ENCODE measurements around the gene SNRPB2.

Gene SNRPB2

DNA sequence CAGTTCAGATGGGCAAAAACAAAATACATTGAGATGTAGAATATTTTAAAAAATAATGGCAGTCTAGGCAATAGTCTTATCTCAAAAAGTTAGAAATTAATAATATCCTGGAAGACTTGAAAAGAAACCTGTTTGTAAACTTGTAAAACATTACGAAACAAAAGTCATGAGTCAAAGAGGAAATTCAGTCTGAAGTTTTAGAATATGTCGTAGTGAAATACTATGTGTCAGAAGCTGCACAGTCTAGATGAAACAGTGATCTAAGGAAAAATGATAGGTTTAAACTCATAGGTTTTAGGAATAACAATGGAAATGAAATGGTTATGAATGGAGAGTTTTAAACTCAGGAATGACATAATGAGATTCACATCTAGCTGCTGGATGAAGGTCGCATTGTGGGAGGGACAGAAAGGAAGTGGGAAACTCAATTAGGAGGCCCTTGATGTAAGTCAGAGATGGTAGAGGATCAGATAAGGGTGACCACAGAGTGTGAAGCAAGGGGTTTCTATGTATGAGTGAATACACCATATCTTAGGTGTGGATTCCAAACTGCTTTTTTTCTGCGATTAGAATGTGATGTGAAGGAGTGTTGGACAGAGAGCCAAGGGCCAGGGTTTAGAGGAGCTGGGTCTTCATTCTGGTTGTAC, 2.8 kb downstream of the SNRPB2 start:
- peak; percentile 46 for DNase-seq (ENCODE audit: low spot score)

DNA sequence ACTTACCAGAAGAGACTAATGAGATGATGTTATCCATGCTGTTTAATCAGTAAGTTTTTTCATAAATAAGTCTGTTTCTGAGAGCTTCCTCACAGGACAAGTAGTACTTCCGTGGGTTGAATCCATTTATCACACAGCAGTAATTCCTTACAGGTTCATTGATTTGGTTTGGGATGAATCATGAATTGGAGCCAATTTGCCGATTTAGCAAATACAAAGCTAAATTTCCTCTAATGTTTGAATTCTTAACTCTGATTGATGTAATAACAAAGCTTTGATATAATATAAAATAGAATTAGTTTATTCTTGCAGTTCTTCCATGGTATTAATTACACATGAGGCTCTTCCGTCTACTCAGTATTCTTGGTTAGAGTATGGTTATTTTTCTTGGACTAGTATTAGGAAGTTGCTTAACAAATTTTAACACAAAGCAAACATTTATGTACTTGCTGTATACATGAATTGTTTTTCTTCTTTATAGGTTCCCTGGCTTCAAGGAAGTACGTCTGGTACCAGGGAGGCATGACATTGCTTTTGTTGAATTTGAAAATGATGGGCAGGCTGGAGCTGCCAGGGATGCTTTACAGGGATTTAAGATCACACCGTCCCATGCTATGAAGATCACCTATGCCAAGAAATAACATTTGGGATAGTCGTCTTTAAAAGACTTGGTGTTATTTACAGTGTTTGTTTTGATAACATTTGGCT, 10.7 kb downstream of the SNRPB2 start:
- DNase-seq (ENCODE audit: low spot score): no peak

DNA sequence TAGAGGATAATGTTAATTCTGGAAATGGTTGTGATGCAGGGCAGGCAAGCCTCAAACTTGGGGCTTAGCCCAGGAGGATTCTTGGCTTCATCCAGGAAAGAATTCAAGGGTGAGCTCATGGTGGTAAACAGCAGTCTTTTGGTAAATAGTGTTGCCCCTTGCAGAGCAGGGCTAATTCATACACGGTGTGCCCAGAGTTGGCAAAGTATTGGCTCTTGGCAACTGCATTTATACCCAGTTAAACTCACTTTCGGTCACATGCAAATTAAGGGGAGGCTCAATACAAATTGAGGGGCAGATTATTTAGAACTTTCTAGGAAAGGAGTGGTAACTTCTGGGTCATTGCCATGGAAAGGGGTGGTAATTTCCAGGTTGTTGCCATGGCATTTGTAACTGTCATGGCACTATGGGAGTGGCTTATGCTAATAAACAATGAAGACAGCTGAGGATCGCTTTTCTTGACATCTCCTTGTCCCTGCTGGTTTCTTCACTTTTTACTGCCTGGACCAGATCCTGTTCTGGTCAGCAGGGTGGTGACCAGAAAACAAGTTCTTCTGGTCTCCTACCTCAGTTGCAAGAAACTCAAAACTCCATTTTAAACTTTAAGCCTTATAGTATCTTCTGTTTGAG, 14.5 kb downstream of the SNRPB2 start:
- DNase-seq (ENCODE audit: low spot score): no peak

DNA sequence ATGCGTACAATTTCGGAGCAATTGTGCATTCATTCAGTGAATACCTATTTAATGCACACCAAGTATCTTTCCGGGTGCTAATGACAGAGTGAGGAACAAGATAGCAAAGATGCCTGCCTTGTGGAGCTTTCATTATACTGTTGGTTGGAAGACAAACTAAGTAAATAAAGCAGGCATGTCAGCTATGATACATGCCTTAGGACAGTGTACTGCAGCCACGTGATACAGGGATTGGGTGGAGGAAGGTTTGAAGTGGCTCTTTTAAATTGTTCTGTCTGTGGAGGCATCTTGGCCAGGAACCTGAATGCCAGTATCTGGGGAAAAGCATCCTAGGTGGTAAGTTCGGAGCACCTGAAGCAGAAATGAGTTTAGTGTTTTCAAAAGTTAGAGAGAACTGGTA, 15.4 kb downstream of the SNRPB2 start:
- DNase-seq (ENCODE audit: low spot score): no peak

DNA sequence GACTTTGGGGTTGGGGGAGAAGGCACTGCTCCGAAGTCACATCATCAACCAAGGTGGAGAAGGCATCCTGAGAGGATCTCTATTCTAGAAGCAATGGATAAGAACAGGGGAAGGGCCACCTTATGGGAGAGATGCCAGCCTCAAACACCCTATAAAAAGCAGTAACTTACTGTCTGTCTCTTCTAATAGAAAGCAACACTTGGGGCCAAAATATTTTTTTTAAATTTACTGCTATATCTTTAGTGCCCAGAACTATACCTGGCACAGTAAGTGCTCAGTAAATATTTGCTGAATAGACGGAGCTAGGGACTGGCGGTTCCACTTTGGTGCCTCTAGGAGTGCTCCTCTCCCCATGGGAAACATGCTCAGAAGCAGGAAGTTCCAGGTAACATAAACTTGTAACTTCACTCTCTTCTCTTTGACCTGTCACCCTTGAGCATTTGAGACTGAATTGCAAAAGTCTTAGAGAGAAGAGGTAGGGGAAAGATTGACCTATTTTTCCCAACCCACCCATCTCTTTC, 17.5 kb downstream of the SNRPB2 start:
- no peak for DNase-seq (ENCODE audit: low spot score)

DNA sequence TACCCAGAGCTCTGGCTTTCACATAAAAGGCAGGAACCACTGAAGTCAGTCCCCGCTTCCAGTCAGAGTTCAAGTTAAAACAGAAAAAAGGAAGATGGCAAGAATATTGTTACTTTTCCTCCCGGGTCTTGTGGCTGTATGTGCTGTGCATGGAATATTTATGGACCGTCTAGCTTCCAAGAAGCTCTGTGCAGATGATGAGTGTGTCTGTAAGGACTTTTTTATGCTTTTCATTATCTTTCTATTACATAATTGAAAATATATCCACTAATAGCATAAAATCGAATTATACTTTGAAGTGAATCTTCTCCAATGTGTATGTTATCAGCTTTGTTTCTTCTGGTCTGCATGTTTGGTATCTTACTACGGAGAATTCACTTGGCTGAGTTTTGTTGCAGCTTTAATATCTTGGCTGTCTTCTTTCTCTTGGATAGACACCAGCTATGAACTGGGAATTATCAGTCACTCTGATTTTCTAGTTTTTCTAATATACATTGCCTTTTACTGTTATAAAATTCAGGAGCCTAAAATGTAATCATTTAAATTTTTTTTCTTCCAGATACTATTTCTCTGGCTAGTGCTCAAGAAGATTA, 18.6 kb downstream of the SNRPB2 start, which contains the start of gene OTOR:
OTOR (plus strand) TSS at position 51 of the 593 bp plus-strand sequence; CDS start at position 95, 44 bp downstream.
- DNase-seq (ENCODE audit: low spot score): no peak

DNA sequence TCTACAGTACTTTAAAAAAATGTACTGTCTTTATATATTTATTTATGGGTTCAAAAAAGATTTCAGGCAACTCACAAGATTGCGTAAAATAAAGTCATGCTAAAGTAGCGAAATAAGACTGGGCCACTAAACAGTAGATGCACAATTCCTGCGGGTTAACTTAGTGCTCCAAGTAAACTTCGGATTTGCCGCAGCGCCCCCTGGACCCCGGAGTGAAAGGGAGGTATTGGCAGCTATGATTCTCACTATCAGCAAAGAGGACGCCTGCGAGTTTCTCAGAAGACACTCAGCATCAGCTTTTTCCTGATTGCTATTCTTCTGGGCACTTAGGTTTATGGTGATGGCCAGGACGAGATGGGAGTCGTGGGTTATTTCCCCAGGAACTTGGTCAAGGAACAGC, 19.7 kb downstream of the SNRPB2 start:
- no peak for DNase-seq (ENCODE audit: low spot score)

DNA sequence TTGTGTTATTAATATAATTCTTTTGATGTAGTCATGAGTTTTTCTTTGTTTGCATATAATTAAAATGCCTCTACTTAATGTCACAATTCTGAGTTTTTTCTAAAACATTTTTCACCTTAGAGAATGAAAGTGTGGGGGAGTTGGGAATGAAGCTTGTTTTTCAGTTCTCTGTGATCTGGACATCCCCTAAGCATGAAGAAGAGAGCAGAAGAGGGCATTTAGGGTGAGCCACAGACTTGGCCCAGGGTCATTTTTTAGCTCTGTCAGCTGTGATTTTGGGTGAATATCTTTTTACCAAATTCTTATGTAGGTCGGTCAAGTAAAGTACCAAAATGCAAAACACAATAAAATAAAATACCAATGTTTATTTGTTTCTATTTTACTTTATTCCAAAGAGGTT, 22.3 kb downstream of the SNRPB2 start:
- no peak for DNase-seq (ENCODE audit: low spot score)

DNA sequence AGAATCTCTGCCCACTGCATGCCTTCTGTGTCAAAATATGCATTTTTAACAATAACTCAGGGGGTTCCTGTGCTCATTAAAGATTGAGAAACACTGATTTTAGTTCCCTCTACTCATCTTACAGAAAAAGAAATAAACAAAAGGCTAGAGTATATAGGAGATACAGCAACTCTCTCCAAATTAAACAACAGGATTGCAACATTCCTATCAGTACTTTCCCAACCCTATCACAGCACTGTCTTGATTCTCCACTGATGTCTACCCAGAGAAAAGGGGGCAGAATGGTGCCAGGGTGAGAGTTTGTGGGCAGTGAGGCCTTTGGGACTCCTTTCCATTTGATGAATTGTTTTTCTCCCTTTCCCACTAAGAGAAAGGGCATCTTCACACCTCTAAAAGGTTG, 23.1 kb downstream of the SNRPB2 start:
- no peak for DNase-seq (ENCODE audit: low spot score)

DNA sequence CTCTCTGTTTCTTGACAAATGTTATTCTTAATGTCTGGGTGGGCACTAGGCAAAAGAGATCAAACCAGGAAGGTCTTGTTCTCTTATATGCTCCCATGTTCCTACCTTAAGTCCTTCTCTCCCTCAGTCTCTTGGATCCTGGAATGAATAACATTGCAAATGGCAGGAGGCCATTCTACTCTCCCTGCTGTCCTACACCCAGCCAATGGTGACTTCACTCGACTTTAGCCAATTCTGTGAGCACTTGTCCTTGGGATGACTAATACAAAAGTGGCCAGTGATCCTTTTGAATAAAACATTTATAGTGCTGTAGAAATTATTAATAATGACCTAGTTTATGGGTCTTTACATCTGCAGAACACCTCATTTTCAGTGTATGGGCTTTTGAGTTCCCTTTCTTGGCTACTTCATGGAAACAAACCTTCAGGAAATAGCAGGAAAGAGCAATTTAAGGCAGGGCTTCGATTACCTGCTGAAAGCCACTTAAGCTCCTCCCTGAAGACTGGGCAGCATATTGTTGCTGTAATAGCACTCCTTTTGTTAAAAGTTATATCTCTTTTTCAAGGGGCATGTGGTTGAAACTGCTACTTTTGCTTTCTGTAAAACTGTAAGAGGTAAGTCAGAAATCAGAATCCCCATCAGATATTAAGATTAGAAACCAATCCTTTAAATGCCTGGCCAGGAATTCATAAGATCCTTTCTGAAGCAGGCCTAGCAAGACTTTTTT, 28.8 kb downstream of the SNRPB2 start:
- no peak for DNase-seq (ENCODE audit: low spot score)

DNA sequence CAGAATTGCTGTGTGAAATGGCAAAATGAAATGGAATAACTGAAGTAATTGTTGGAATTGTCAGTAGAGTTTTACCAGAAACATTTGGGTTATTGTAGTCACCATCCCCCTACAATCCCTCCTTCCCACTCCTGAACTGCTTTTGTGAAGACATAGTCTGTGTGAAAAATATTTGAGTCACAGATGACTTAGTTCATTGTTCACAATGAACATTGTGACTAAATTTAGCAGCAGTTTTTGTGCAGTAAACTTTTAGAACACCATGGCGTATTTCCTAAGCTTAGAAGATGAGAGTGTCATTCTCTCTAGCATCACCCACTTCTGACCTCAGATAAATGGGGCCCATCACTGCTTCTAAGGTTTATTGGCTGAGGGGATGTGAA, 29.3 kb downstream of the SNRPB2 start:
- DNase-seq (ENCODE audit: low spot score): no peak

DNA sequence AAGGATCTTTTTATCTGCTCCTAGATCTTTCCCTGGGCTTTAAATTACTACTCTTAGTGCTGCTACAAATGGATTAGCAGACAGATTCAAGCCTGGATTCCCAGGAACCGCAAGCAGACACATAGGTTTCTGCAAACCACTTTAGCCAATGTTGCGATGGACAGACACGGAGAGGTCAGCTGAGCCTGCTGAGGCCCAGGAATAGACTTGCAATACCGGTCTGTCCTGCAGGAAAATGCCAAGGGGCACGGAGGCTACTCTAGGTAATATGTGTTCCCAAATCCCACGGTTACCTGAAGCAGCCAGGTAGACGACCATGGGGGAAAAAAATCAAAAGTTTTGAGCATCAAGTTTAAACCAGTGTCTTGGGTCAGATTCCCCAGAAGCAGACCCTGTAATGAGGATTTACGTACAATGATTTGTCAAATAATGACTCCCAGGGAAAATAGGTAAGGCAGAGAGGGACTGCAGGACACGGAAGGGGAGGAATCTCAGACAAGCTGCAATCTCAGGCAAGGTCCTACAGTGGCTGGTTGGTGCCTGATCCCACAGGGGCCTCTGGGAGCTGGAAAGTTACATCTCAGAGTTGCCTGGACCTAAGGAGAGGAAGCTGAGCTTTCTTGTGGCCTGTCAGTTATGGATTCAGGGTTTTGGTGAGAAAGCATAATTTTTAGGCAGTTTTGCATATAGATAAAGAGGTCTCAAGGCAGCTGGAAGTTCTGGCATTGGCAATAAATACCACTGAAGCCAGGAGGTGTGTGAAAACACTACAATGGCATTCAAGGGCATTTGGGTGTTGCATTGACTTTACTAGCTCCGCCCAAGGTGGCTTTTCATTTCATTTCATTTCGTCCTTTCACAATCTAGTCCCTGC, 30.8 kb downstream of the SNRPB2 start:
- DNase-seq (ENCODE audit: low spot score): peak; percentile 45

DNA sequence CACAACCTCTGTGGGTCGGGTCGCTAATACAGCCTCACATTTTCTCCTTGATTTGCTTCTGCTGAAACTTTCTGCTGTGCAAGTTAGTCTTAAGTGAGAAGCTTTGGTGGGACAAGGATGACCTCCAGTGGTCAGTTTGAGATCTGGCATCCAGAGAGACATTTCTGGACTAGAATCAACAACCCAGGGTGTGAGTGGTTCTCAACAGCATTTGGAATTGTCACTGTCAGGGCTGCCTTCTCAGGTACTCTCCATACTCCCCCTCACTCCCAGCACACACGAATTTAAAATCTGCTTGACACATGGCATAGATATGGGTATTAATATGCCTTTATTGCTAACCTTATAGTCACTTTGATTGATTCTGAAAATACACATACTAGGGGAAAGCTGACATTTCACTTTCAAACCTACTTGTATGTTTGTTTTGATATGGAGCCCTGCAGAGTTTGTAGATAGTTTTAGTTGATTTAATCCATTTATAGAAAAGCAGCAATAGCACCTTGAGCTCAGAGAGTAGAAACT, 31.5 kb downstream of the SNRPB2 start:
- DNase-seq (ENCODE audit: low spot score): peak; percentile 73

DNA sequence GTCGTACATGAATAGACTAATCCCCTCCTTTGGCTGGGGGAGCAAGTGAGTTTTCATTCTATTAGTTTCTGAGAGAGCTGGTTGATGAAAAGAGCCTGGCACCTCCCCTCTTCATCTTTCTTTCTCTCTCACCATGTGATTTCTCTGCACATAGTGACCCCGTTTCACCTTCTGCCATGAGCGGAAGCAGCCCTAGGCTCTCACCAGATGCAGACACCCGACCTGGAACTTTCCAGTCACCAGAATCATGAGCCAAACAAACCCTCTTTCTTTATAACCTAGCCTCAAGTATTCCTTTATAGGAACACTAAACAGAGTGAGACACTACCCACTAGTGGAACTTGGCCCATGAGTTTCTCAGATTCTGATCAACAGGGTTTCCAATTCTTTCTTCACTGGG, 34.7 kb downstream of the SNRPB2 start:
- DNase-seq (ENCODE audit: low spot score): no peak

DNA sequence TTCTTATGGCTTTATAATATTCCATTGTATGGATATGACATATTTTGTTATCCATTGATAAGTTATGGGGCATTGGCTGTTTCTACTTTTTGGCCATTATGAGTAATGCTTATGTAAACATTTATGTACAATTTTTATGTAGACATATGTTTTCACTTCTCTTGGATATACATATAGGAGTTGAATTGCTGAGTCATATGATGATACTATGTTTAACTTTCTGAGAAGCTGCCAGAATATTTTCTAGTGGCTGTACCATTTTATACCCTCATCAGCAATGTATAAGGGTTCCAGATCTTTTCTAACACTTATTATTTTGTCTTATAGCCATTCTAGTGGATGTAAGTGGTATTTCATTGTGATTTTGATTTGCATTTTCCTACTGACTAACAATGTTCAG, 41.4 kb downstream of the SNRPB2 start:
- no peak for DNase-seq (ENCODE audit: low spot score)

DNA sequence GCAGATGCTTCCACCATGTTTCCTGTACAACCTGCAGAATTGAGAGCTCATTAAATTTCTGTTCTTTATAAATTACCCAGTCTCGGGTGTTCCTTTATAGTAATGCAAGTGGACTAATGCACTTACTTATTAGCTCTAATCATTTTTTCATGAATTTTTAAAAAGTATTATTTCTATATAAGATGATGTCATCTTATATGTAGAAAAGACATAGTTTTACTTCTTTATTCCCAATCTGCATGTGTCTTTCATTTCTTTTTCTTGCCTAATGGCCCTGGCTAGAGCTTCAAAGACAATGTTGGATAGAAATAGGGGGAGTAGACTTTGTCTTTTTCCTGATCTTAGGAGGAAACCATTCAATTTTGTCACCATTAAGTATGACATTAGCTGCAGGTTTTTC, 46.1 kb downstream of the SNRPB2 start:
- DNase-seq (ENCODE audit: low spot score): no peak

DNA sequence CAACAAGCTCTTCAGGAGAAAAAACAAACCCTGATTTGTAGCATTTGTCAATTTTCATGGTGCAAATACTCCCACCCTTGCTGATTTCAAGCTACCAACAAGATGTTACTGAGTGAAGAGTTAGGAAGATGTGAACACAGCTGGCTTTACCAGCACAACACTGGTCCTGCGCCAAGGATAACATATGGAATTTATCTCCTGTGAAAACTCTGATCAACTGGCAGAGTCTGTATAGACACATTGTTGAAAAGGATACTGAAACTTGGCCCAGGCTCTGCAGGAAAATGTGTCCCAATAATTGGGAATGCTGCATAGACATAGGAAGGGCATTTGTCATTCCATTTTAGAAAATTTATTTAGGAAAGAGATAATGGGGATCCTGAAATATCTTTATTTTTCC, 47.3 kb downstream of the SNRPB2 start:
- DNase-seq (ENCODE audit: low spot score): no peak

DNA sequence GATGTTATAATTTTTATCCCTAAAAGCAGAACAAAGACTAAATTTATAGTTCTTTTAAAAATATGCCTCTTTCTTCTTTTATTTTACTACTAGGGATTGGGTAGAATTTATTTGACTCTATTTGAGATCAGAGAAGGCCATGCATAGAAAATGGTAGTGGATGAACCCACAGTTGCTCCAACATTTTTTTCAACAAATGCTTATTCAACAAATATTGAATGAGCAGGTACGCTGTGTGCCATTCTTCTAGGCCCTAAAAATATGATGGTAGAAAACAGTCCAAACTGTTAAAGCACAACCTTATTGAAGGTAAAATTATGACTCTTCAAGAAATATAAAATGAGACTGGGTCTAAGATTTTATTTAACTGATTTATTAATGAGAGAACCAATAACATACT, 48.3 kb downstream of the SNRPB2 start:
- no peak for DNase-seq (ENCODE audit: low spot score)

DNA sequence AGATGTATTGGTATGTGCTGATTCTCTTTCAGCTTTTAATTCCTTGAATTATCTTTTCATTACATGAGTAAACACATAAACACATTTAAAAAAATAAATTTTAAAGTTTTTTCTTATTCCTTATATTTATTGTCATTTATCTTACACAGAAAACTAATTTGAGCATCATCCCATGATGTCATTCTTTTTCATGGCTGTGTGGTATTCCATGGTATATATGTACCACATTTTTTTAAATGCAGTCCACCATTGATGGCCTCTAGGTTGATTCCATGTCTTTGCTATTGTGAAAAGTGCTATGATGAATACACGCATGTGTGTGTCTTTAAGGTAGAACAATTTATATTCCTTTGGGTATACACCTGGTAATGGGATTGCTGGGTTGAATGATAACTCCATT, 51.7 kb downstream of the SNRPB2 start:
- no peak for DNase-seq (ENCODE audit: low spot score)

DNA sequence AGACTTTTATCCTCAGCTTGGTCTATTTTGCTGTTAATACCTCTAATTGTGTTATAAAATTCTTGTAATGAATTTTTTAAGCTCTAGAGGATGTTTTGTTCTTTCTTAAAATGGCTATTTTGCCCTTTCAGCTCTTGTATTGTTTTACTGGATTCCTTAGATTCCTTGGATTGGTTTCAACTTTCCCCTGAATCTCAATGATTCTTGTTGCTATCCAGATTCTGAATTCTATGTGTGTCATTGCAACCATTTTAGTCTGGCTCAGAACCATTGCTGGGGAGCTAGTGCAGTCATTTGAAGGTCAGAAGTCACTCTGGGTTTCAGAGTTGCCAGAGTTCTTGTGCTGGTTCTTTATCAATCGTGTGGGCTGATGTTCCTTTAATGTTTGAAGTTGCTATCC, 55.4 kb downstream of the SNRPB2 start:
- no peak for DNase-seq (ENCODE audit: low spot score)

Measured in SK-N-DZ (cell line).